Mammary epithelial cell (primary cell): ENCODE results near the gene MORC4.

Experiments
- CTCF ChIP-seq, 2 donors: IDR thresholded peaks in 1 of 2; conservative IDR thresholded peaks in 1 of 2; 2 replicates each; pipeline ENCODE4 v1.5.1; 2011 to 2012; ENCODE audit warnings: inconsistent platforms in 2 of 2, low read length in 2 of 2, mild to moderate bottlenecking in 2 of 2, control low read depth in 1 of 2, low read depth in 1 of 2; ENCODE audit not compliant: insufficient read depth in 1 of 2; ENCODE audit errors: extremely low read depth in 1 of 2
- EZH2 ChIP-seq: IDR thresholded peaks from 2 replicates; pipeline ENCODE4 v1.6.1; 2012; ENCODE audit warnings: low read length, inconsistent platforms, borderline replicate concordance

GRCh38 chrX:106901341-106901740 lies 98.7 kb downstream of the MORC4 start:
- no peak for TF ChIP-seq CTCF (conservative IDR thresholded peaks at IDR 0.05 in 1 of 2, IDR thresholded peaks at IDR 0.05 in 1 of 2; ENCODE audit: extremely low read depth in 1 of 2, insufficient read depth in 1 of 2, low read depth in 1 of 2, low read length in 2 of 2)
- TF ChIP-seq EZH2, result no peak
